Activated T-cell treated with anti-CD3 and anti-CD28 coated beads, Interleukin-2, amount 50 U/mL, for 48 hours (primary cell): ENCODE data around the gene ASPRV1.
A peak's percentile ranks its signal among the peaks of the same experiment; 100 is the strongest.

ENCODE experiments used
- DNase-seq, 2 experiments: peaks; one replicate each; pipeline ENCODE4 v3.0.0-alpha.2; 2020

The ASPRV1 gene

GRCh38 chr2:69937968-69938367 is 23.5 kb downstream of the ASPRV1 start:
- no peak for DNase-seq

- no peak for DNase-seq
These were observed 24.5 kb downstream of the ASPRV1 start for GRCh38 chr2:69936906-69937305.

GRCh38 chr2:69935011-69935410 is 26.4 kb downstream of the ASPRV1 start:
- no peak for DNase-seq

GRCh38 chr2:69934614-69934908 is 26.9 kb downstream of the ASPRV1 start:
- DNase-seq: no peak

- peak in 1 of 2 experiments; percentile 36 for DNase-seq
These were observed 27.4 kb downstream of the ASPRV1 start for GRCh38 chr2:69933839-69934613.

GRCh38 chr2:69933254-69933828 is 28.1 kb downstream of the ASPRV1 start:
- DNase-seq: no peak

- no peak for DNase-seq
These were observed 28.9 kb downstream of the ASPRV1 start for GRCh38 chr2:69932596-69932922.

- DNase-seq: no peak
These were observed 29.4 kb downstream of the ASPRV1 start for GRCh38 chr2:69931832-69932595.

GRCh38 chr2:69926849-69927515 is 34.4 kb downstream of the ASPRV1 start:
- DNase-seq: no peak

GRCh38 chr2:69923116-69923515 is 38.3 kb downstream of the ASPRV1 start:
- DNase-seq: no peak

GRCh38 chr2:69918401-69918800 is 43.0 kb downstream of the ASPRV1 start:
- no peak for DNase-seq

- no peak for DNase-seq
These were observed 43.6 kb downstream of the ASPRV1 start for GRCh38 chr2:69917852-69918251.

GRCh38 chr2:69916106-69916505 is 45.3 kb downstream of the ASPRV1 start:
- DNase-seq: no peak

GRCh38 chr2:69914950-69915945 is 46.2 kb downstream of the ASPRV1 start, which contains the start of gene MXD1:
Gene MXD1 (plus strand): TSS chr2:69915109. CDS start chr2:69915331, 222 bp downstream.
- peak; percentile 100 for DNase-seq

GRCh38 chr2:69914164-69914949 is 47.1 kb downstream of the ASPRV1 start:
- no peak for DNase-seq

GRCh38 chr2:69911985-69912563 is 49.4 kb downstream of the ASPRV1 start:
- no peak for DNase-seq
